K562 (cell line): Measurements from ENCODE around the gene PCOLCE2. TPM values are rescaled to one million over a fixed set of nuclear protein-coding genes. Genes with fewer than 3 reads are reported as not detected.

ENCODE experiments used
- ATAC-seq: fragments of 200-7000 bp; cut with Tn5 transposase; 3 replicates; pipeline ENCODE4 v1.9.1; 2020; ENCODE audit warnings: moderate library complexity
- BruUV-seq: library from RNA; stranded (reverse); fragments of 400-500 nt; replicated peaks from 2 replicates; lab custom pipeline; 2021; lab: Mats Ljungman, UMichigan
- CTCF ChIA-PET: fragments of 300-600 bp; formaldehyde crosslinking; extraction: SDS; loops from one replicate; lab custom pipeline; 2021; ENCODE audit warnings: low intra/inter-chr PET ratio; lab: Yijun Ruan, JAX
- POLR2A ChIA-PET: fragments of 300-600, 350-650 bp; sonication (Branson Sonifier 250); formaldehyde crosslinking; extraction: SDS; loops from one replicate; lab custom pipeline; 2021; ENCODE audit warnings: antibody characterized with exemption, inconsistent platforms; lab: Yijun Ruan, JAX
- DNase-seq, 4 experiments: peaks; one replicate each; pipeline versions ENCODE4 v3.0.0 to v3.0.0-alpha.2; 2011 to 2018; ENCODE audit warnings: low spot score in 3 of 4, mixed read lengths in 3 of 4; ENCODE audit errors: extremely low read depth in 1 of 4
- FAIRE-seq: peaks from 2 replicates; lab custom pipeline; 2011; peaks lifted over from hg19 to GRCh38; lab: Jason Lieb, UNC
- H2AFZ ChIP-seq: 2 replicates; pipeline ENCODE4 v1.6.0; 2011; ENCODE audit warnings: low read depth, low read length, control low read depth, inconsistent platforms
- H3K27ac ChIP-seq: fragments of 200-600 bp; 3 replicates; pipeline ENCODE4 v1.8.0; 2011; ENCODE audit warnings: low read depth, mild to moderate bottlenecking, control low read depth, inconsistent platforms, low read length, moderate library complexity, mixed read lengths; ENCODE audit errors: extremely low read depth
- H3K27me3 ChIP-seq, 2 experiments: fragments of 300-600 bp in 1 of 2; 2 replicates in 1 of 2; 3 replicates in 1 of 2; pipeline versions ENCODE4 v1.6.0 to v1.8.0; 2011; ENCODE audit warnings: inconsistent platforms in 2 of 2, low read length in 2 of 2, mild to moderate bottlenecking in 1 of 2, mixed read lengths in 1 of 2, moderate library complexity in 1 of 2; ENCODE audit not compliant: control insufficient read depth in 2 of 2, insufficient read depth in 2 of 2
- H3K36me3 ChIP-seq: fragments of 300-600 bp; 3 replicates; pipeline ENCODE4 v1.8.0; 2011; ENCODE audit warnings: mild to moderate bottlenecking, low read length, inconsistent platforms; ENCODE audit not compliant: control insufficient read depth, insufficient read depth
- H3K4me1 ChIP-seq, 2 experiments: fragments of 200-600 bp in 1 of 2; replicated peaks in 1 of 2; 2 replicates in 1 of 2; 3 replicates in 1 of 2; pipeline versions ENCODE4 v1.5.1 to v1.8.0; 2011; ENCODE audit warnings: inconsistent platforms in 2 of 2, low read length in 2 of 2, mild to moderate bottlenecking in 1 of 2, mixed read lengths in 1 of 2, moderate library complexity in 1 of 2; ENCODE audit not compliant: control insufficient read depth in 2 of 2, insufficient read depth in 2 of 2
- H3K4me2 ChIP-seq: 2 replicates; pipeline ENCODE4 v1.6.1; 2011; ENCODE audit warnings: low read length, control low read depth, inconsistent platforms, mixed read lengths; ENCODE audit not compliant: insufficient read depth
- H3K4me3 ChIP-seq: fragments of 200-600 bp; sonication (generic), shearing (Covaris generic); 2 replicates; pipeline ENCODE4 v1.5.1; 2016; ENCODE audit warnings: control low read depth, inconsistent platforms
- H3K79me2 ChIP-seq: fragments of 200-600 bp; 3 replicates; pipeline ENCODE4 v1.8.0; 2011; ENCODE audit warnings: low read length, inconsistent platforms; ENCODE audit not compliant: control insufficient read depth, insufficient read depth
- H3K9ac ChIP-seq, 2 experiments: 2 replicates each; pipeline versions ENCODE4 v1.6.0 to v1.6.1; 2011; ENCODE audit warnings: low read depth in 2 of 2, low read length in 2 of 2, control low read depth in 1 of 2, inconsistent platforms in 1 of 2, mild to moderate bottlenecking in 1 of 2, mixed read lengths in 1 of 2; ENCODE audit not compliant: insufficient read depth in 1 of 2
- H3K9me1 ChIP-seq: one replicate; pipeline ENCODE4 v1.6.0; 2011; ENCODE audit warnings: inconsistent platforms, mild to moderate bottlenecking, low read length, moderate library complexity; ENCODE audit not compliant: control insufficient read depth, insufficient read depth
- H3K9me3 ChIP-seq: replicated peaks from 2 replicates; pipeline ENCODE4 v1.5.1; 2011; ENCODE audit warnings: low read depth, low read length, inconsistent platforms; ENCODE audit not compliant: control insufficient read depth, insufficient read depth
- H4K20me1 ChIP-seq: replicated peaks from 2 replicates; pipeline ENCODE4 v1.6.1; 2011; ENCODE audit warnings: low read length, inconsistent platforms, mixed read lengths; ENCODE audit not compliant: control insufficient read depth, insufficient read depth
- FOXA3 ChIP-seq, 2 experiments: fragments of 450-650 bp in 1 of 2; sonication (generic) in 1 of 2; formaldehyde crosslinking; IDR thresholded peaks in 1 of 2; conservative IDR thresholded peaks in 1 of 2; 2 replicates each; pipeline versions ENCODE4 v1.4.0 to v1.8.0; 2020 to 2022; ENCODE audit warnings: mild to moderate bottlenecking in 2 of 2, missing genetic modification reagents in 1 of 2
- MECOM ChIP-seq: fragments of 250-450 bp; sonication (Bioruptor Pico); IDR thresholded peaks from 2 replicates; pipeline ENCODE4 v1.8.0; 2022; ENCODE audit warnings: inconsistent platforms
- TSC22D4 ChIP-seq: fragments of 450-650 bp; IDR thresholded peaks from 2 replicates; pipeline ENCODE4 v1.6.1; 2016; ENCODE audit warnings: missing genetic modification characterization, missing biosample characterization, control low read depth
- ZNF444 ChIP-seq: fragments of 250-450 bp; sonication (Bioruptor Pico); IDR thresholded peaks from 2 replicates; pipeline ENCODE4 v1.4.0; 2020; ENCODE audit warnings: mild to moderate bottlenecking, moderate library complexity
- ZNF584 ChIP-seq: fragments of 200-800 bp; sonication (Bioruptor generic); IDR thresholded peaks from 2 replicates; pipeline ENCODE4 v1.6.1; 2016; ENCODE audit warnings: low read depth, mild to moderate bottlenecking, missing genetic modification characterization, missing compliant biosample characterization
- ZNF589 ChIP-seq: fragments of 200-800 bp; sonication (Bioruptor generic); IDR thresholded peaks from 2 replicates; pipeline ENCODE4 v1.6.1; 2016; ENCODE audit warnings: low read depth, missing genetic modification characterization, missing compliant biosample characterization
- ZNF785 ChIP-seq: fragments of 250-450 bp; sonication (Bioruptor Pico); IDR thresholded peaks from 2 replicates; pipeline ENCODE4 v1.4.0; 2020; ENCODE audit warnings: mild to moderate bottlenecking
- WGBS: fragments of 100-300 bp; shearing (Covaris generic); methylation state at CpG from one replicate; pipeline ENCODE4 v1.1.6; 2016; ENCODE audit warnings: low coverage, mixed read lengths; ENCODE audit not compliant: insufficient coverage; ENCODE audit errors: missing lambda C conversion rate; 5-methylcytosine and 5-hydroxymethylcytosine counted together
- in situ Hi-C: fragments of 300-500 bp; cut with MboI; formaldehyde crosslinking; loops from 4 replicates; pipeline ENCODE4 v1.15.0; 2018; ENCODE audit warnings: inconsistent platforms, mixed read lengths
- intact Hi-C: fragments of 100-400 bp; cut with micrococcal nuclease; formaldehyde crosslinking; loops from 2 replicates; pipeline ENCODE4 v1.14.2; 2022
- polyA plus RNA-seq, 8 experiments: library from polyadenylated mRNA; depleted of rRNA in 4 of 8; stranded (reverse) in 5 of 8; unstranded in 3 of 8; fragments of >200 nt; fragmentation: Nextera tagmentation in 2 of 8; fragmentation: Illumina TruSeq in 1 of 8; extraction: Ambion mirVana in 2 of 8; extraction: Trizol in 1 of 8; gene quantifications; 2 replicates each; pipeline versions ENCODE4 v1.2.1 to v1.2.3, GENCODE V29; 2011 to 2014; ENCODE audit warnings: inconsistent platforms in 1 of 8, missing spikeins in 1 of 8
- total RNA-seq, 7 experiments: library from RNA; depleted of rRNA in 6 of 7; stranded (reverse); fragments of >200 nt in 6 of 7; fragmentation: Illumina TruSeq in 2 of 7; extraction: Trizol in 2 of 7; gene quantifications; 2 replicates each; pipeline versions ENCODE4 v1.2.1 to v1.2.3, GENCODE V29; 2011 to 2021; ENCODE audit warnings: low replicate concordance in 1 of 7

Gene PCOLCE2
- total and polyA plus RNA-seq, 9 of the 15 experiments (the other 6 are each of a cell fraction or from before 2014, with no cell fraction given), result 0.18 to 1.2 (median 0.65) TPM

- TF ChIP-seq FOXA3 (CRISPR knock-in tag; conservative IDR thresholded peaks at IDR 0.05 in 1 of 2, IDR thresholded peaks at IDR 0.05 in 1 of 2), result no peak
- TF ChIP-seq TSC22D4 (tag), result no peak
- TF ChIP-seq ZNF785 (CRISPR knock-in tag), result no peak
- no peak for TF ChIP-seq ZNF444 (CRISPR knock-in tag)
- TF ChIP-seq ZNF589, result no peak
- no peak for TF ChIP-seq ZNF584 (CRISPR knock-in tag)
- TF ChIP-seq MECOM (CRISPR knock-in tag), result no peak
- Histone ChIP-seq H3K4me2 (no peak overlapping the region), H3K79me2 (no peaks in the 10 kb centered on the region), H3K4me3 (no peak overlapping the region), H2AFZ (no peak overlapping the region), H3K9me1 (no peaks in the 10 kb centered on the region), H3K9me3 (no peaks in the 10 kb centered on the region), H3K4me1 (peaks cover 0 to 10% of the 10 kb centered on the region in 2 experiments; a peak in 2 of 5 replicates), H3K27me3 (no peaks in the 10 kb centered on the region; a peak in 1 of 5 replicates), H3K27ac (no peak overlapping the region), H4K20me1 (no peaks in the 10 kb centered on the region), H3K9ac (no peak overlapping the region), H3K36me3 (no peaks in the 10 kb centered on the region)
- intact Hi-C loops, result no loop called here
- FAIRE-seq, result no peak
- in situ Hi-C loops, result no loop called here
- no peak for DNase-seq
- BruUV-seq, result no TSS peak
- POLR2A ChIA-PET, result no interaction called here
- CTCF ChIA-PET, result no interaction called here
- no peak for ATAC-seq
- 5% methylated on average over 1 of the region's 1 CpG for WGBS
These were observed 12.5 kb downstream of the PCOLCE2 start for GRCh38 chr3:142876417-142876816.
